K562 (cell line): ENCODE measurements around the gene FBLN2.

Source experiments
- TF ChIP-seq, protein P1 (sequence below): fragments of 450-650 bp; IDR thresholded peaks from 2 replicates; pipeline ENCODE4 v1.6.1; 2017; ENCODE audit warnings: antibody characterized with exemption, mild to moderate bottlenecking
- TF ChIP-seq, protein P2 (sequence below): fragments of 200-800 bp; sonication (Bioruptor generic); IDR thresholded peaks from 2 replicates; pipeline ENCODE4 v1.6.1; 2016; ENCODE audit warnings: missing genetic modification characterization, missing compliant biosample characterization
- TF ChIP-seq, protein P3 (sequence below): sonication (generic); formaldehyde crosslinking; IDR thresholded peaks from 2 replicates; pipeline ENCODE4 v1.8.1; 2023; ENCODE audit warnings: mild to moderate bottlenecking, missing genetic modification reagents

DNA sequence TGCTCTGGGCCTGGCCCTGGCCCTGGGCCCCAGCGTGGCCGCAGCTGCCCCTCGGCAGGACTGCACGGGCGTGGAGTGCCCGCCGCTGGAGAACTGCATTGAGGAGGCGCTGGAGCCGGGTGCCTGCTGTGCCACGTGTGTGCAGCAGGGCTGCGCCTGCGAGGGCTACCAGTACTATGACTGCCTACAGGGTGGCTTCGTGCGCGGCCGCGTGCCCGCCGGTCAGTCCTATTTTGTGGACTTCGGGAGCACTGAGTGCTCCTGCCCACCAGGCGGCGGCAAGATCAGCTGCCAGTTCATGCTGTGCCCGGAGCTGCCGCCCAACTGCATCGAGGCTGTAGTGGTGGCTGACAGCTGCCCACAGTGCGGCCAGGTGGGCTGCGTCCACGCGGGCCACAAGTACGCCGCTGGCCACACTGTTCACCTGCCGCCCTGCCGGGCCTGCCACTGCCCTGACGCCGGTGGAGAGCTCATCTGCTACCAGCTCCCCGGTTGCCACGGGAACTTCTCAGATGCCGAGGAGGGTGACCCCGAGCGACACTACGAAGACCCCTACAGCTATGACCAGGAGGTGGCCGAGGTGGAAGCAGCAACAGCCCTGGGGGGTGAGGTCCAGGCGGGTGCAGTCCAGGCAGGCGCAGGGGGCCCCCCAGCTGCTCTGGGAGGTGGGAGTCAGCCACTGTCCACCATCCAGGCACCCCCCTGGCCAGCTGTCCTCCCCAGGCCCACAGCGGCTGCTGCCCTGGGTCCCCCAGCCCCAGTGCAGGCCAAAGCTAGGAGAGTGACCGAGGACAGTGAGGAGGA lies 21.7 kb downstream of the FBLN2 start:
- TF ChIP-seq, protein P1, sequence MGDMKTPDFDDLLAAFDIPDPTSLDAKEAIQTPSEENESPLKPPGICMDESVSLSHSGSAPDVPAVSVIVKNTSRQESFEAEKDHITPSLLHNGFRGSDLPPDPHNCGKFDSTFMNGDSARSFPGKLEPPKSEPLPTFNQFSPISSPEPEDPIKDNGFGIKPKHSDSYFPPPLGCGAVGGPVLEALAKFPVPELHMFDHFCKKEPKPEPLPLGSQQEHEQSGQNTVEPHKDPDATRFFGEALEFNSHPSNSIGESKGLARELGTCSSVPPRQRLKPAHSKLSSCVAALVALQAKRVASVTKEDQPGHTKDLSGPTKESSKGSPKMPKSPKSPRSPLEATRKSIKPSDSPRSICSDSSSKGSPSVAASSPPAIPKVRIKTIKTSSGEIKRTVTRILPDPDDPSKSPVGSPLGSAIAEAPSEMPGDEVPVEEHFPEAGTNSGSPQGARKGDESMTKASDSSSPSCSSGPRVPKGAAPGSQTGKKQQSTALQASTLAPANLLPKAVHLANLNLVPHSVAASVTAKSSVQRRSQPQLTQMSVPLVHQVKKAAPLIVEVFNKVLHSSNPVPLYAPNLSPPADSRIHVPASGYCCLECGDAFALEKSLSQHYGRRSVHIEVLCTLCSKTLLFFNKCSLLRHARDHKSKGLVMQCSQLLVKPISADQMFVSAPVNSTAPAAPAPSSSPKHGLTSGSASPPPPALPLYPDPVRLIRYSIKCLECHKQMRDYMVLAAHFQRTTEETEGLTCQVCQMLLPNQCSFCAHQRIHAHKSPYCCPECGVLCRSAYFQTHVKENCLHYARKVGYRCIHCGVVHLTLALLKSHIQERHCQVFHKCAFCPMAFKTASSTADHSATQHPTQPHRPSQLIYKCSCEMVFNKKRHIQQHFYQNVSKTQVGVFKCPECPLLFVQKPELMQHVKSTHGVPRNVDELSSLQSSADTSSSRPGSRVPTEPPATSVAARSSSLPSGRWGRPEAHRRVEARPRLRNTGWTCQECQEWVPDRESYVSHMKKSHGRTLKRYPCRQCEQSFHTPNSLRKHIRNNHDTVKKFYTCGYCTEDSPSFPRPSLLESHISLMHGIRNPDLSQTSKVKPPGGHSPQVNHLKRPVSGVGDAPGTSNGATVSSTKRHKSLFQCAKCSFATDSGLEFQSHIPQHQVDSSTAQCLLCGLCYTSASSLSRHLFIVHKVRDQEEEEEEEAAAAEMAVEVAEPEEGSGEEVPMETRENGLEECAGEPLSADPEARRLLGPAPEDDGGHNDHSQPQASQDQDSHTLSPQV = no peak
- TF ChIP-seq, protein P2, sequence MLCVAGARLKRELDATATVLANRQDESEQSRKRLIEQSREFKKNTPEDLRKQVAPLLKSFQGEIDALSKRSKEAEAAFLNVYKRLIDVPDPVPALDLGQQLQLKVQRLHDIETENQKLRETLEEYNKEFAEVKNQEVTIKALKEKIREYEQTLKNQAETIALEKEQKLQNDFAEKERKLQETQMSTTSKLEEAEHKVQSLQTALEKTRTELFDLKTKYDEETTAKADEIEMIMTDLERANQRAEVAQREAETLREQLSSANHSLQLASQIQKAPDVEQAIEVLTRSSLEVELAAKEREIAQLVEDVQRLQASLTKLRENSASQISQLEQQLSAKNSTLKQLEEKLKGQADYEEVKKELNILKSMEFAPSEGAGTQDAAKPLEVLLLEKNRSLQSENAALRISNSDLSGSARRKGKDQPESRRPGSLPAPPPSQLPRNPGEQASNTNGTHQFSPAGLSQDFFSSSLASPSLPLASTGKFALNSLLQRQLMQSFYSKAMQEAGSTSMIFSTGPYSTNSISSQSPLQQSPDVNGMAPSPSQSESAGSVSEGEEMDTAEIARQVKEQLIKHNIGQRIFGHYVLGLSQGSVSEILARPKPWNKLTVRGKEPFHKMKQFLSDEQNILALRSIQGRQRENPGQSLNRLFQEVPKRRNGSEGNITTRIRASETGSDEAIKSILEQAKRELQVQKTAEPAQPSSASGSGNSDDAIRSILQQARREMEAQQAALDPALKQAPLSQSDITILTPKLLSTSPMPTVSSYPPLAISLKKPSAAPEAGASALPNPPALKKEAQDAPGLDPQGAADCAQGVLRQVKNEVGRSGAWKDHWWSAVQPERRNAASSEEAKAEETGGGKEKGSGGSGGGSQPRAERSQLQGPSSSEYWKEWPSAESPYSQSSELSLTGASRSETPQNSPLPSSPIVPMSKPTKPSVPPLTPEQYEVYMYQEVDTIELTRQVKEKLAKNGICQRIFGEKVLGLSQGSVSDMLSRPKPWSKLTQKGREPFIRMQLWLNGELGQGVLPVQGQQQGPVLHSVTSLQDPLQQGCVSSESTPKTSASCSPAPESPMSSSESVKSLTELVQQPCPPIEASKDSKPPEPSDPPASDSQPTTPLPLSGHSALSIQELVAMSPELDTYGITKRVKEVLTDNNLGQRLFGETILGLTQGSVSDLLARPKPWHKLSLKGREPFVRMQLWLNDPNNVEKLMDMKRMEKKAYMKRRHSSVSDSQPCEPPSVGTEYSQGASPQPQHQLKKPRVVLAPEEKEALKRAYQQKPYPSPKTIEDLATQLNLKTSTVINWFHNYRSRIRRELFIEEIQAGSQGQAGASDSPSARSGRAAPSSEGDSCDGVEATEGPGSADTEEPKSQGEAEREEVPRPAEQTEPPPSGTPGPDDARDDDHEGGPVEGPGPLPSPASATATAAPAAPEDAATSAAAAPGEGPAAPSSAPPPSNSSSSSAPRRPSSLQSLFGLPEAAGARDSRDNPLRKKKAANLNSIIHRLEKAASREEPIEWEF (CRISPR knock-in tag) = no peak
- TF ChIP-seq, protein P3, sequence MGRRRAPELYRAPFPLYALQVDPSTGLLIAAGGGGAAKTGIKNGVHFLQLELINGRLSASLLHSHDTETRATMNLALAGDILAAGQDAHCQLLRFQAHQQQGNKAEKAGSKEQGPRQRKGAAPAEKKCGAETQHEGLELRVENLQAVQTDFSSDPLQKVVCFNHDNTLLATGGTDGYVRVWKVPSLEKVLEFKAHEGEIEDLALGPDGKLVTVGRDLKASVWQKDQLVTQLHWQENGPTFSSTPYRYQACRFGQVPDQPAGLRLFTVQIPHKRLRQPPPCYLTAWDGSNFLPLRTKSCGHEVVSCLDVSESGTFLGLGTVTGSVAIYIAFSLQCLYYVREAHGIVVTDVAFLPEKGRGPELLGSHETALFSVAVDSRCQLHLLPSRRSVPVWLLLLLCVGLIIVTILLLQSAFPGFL (CRISPR knock-in tag) = no peak
